HG03039 (cell line): ENCODE measurements around the gene CAPNS1.

ENCODE experiments used
- ATAC-seq: cut with Tn5 transposase; IDR thresholded peaks from one replicate; pipeline ENCODE4 v1.9.1; 2021; ENCODE audit warnings: mild to moderate bottlenecking, moderate library complexity; ENCODE audit not compliant: unreplicated experiment

Gene CAPNS1

DNA sequence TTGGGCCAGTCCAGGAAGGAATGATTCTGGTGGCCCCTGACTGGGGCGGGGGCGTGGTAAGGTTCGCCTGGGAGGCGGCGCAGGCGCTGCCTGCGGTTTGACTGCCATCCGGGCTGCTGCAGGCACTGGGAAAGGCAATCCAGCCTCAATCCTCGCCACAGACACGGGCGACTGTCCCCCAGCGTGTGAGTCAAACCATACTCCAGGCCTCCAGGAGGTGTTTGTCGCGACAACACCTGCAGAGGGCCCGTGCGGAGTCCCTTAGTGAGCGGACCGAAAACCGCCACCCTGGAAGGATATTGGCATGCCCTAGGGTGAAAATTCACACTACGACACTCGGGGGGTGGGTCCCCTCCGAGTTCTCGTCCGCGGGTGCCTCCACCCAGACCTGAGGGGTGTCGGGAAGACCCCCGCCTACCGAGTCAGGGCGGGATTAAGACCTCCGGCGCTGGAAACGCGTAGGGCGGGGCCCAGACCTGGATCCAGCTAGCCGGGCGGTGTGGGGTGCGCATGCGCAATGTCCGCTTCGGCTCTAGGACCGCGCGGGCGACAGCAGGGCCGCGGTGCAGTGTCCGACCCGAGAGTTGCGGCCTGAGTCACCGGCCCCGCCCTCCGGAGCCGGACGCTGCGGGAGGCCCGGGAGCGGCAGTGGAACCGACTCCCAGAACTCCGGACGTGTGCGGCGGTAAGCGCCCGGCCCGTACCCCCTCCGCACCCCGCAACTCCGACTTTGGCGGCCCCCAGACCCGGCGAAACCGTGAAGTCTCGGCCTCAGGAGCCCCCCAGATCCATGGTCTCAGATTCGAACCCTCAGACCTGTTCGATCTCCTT is at the start of gene CAPNS1:
TSS of gene CAPNS1 (plus strand) at position 594 of the 831 bp plus-strand sequence. CDS start 946 bp downstream, outside the sequence.
- ATAC-seq, result peak; percentile 75

- ATAC-seq, result no peak
Observed at GRCh38 chr19:36090910-36091695, 48.8 kb upstream of the CAPNS1 start.

DNA sequence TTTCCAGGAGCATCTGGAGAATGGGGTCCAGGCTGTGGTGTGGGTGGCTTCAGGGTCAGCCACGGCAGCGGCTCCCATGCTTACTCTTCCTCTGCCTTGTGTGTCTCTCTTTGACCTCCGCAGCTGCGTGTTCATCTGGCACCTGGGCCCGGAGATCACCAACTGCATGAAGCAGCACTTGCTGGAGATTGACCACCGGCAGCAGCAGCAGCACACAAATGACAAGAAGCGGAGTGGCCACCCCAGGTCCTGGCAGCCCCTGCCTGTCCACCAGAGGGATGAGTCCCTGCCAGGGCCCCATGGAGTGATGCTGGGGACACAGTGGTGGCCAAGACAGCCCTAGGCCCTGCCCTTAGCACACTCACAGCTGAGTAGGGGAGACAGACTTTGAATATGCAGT is 47.3 kb upstream of the CAPNS1 start:
- no peak for ATAC-seq

DNA sequence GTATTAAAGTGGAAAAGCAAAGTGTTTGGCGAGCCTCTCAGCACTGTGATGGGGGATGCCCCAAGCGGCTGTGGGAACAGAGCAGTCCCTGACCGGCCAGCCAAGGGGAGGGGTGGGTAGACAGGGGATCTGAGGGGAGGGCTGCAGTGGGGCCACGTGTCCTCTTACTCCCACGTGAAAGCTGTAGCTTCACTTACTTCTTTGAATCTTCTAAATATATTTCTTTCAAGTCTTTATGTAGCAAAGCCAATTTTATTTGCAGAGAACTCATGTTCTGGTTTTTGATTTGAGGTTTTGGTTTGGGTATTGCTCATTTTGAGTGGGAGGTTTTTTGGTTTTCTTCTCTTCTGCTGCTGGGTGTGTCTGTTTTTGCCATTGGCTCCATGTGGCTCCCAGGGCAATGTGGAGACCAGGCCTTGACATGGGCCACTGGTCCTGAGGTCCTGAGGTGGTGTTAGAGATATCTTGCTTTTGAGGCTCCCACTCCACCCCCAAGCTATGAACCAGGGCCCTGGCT is 46.7 kb upstream of the CAPNS1 start:
- no peak for ATAC-seq

DNA sequence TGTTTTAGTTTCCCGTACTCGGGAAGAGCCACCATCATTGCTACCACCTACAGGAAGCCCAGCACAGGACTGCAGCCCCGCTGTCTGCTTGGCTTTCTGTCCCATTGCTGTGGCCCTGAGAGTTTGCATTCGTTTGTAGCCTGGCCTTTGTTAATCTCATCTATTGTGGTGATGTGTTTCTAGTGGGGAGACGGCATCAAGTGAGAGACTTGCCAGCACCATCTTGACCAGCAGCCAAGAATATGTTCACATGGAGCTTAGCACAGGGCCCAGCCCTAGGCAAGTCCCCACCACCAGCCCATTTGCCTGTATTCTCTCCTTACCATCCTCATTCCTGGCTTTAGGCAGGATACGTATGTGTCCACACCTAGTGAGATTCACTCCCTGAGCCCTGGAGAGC is 46.2 kb upstream of the CAPNS1 start:
- no peak for ATAC-seq

DNA sequence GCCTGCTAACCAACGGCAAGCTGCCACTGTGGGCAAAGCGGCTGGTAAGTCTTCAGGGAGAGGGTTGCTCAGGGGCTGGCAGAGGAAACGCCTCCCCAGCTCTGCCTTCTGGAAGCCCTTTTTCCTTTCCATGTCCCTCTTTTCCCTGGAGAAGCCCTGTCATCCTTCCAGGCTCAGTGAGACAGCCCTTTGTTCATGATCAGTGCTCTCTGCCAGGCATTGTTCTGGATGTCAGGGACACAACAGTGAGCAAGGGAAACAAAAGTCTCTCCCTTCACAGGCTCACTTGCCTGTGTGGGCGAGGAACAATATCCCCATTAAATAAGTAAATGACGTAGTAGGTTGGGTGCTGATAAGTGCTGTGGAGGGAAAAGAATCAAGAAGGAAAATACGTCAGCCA is 42.8 kb upstream of the CAPNS1 start:
- ATAC-seq, result no peak

DNA sequence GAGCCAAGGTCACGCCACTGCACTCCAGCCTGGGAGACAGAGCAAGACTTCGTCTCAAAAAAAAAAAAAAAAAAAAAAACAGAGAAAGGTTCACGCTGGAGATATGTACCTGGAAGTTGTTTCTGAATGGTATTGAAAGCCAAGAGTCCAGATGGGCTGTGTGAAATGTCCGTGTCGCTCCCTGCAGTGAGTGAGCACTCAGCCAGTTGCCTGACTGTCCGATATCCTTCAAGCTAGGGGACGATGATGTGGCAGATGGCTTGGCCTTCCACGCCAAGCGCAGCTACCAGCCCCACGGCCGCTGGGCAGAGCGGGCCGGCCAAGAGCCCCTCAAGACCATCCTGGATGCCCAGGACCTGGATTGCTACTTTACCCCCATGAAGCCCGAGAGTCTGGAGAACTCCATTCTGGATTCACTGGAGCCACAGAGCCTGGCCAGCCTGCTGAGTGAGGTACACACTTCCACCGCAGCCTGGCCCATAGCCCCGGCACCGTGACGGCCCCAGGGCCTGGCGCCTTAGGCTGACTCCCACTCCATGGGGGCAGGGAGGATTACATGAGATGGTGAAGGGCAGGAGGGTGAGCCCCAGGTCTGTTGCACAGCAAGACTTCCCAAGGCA is 40.6 kb upstream of the CAPNS1 start:
- no peak for ATAC-seq

- ATAC-seq, result no peak
Observed at GRCh38 chr19:36100476-36100875, 39.4 kb upstream of the CAPNS1 start.

GRCh38 chr19:36101550-36102327 is 38.1 kb upstream of the CAPNS1 start:
- no peak for ATAC-seq

GRCh38 chr19:36103040-36103626 is 36.7 kb upstream of the CAPNS1 start:
- no peak for ATAC-seq

GRCh38 chr19:36103842-36104552 is 35.9 kb upstream of the CAPNS1 start:
- no peak for ATAC-seq

- ATAC-seq, result no peak
Observed at GRCh38 chr19:36106441-36106840, 33.4 kb upstream of the CAPNS1 start.

GRCh38 chr19:36106991-36107390 is 32.9 kb upstream of the CAPNS1 start:
- ATAC-seq, result no peak

- no peak for ATAC-seq
Observed at GRCh38 chr19:36108684-36109083, 31.2 kb upstream of the CAPNS1 start.

GRCh38 chr19:36110487-36111199 is 29.2 kb upstream of the CAPNS1 start, which contains the start of gene OVOL3:
Gene OVOL3, plus strand, starts transcription at chr19:36111143. Its CDS starts 60 bp downstream, at chr19:36111203.
- ATAC-seq, result no peak

DNA sequence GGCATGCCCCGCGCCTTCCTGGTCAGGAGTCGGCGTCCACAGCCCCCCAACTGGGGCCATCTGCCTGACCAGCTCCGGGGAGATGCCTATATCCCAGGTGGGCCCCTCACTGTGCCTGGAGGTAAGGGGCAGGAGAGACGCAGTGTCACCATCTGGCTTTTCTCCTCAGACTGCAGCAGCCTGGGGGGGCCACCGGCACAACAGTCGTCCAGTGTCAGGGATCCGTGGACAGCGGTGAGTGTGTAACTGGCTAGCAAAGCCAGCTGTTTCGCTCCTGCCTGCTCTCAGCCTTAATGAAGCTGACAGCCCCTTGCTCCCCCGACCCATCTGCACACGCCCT is 28.7 kb upstream of the CAPNS1 start:
- no peak for ATAC-seq

DNA sequence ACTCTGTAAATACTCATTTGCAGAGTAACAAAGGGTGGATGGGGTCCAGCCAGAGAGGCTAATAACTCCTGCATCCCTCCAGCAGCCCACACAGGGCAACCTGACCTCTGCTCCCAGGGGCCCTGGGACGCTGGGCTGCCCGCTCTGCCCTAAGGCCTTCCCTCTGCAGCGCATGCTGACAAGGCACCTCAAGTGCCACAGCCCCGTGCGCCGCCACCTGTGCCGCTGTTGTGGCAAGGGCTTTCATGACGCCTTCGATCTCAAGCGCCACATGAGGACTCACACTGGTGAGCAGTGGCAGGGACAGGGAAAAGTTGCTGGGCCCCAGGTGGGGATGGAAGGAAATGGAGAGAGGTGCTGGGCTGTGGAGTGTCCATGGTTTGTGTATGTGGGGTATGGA is 27.2 kb upstream of the CAPNS1 start:
- no peak for ATAC-seq

GRCh38 chr19:36113425-36113824 is 26.4 kb upstream of the CAPNS1 start:
- ATAC-seq, result no peak
